Sigmoid colon (tissue), 7 donors: Measurements from ENCODE around the gene AUTS2. TPM values are rescaled to one million over a fixed set of nuclear protein-coding genes. Genes with fewer than 3 reads are reported as not detected.
A peak's percentile ranks its signal among the peaks of the same experiment; 100 is the strongest.

ENCODE experiments used
- DNase-seq: peaks from one replicate; pipeline ENCODE4 v3.0.0-alpha.2; 2019
- H3K27ac ChIP-seq, 4 donors: fragments of 200-600 bp; sonication (generic); one replicate each; pipeline ENCODE4 v1.5.1; 2016 to 2019; ENCODE audit warnings: mild to moderate bottlenecking in 1 of 4
- H3K27me3 ChIP-seq, 3 donors: fragments of 200-600 bp; sonication (generic); one replicate each; pipeline ENCODE4 v1.5.1; 2019; ENCODE audit warnings: mild to moderate bottlenecking in 1 of 3
- H3K36me3 ChIP-seq, 4 donors: fragments of 200-600 bp; sonication (generic); one replicate each; pipeline ENCODE4 v1.5.1; 2016 to 2019
- H3K4me1 ChIP-seq, 4 donors: fragments of 200-600 bp; sonication (generic); one replicate each; pipeline ENCODE4 v1.5.1; 2017 to 2019
- H3K4me3 ChIP-seq, 4 donors: fragments of 200-600 bp; sonication (generic); one replicate each; pipeline ENCODE4 v1.5.1; 2017 to 2019; ENCODE audit warnings: mild to moderate bottlenecking in 2 of 4, moderate library complexity in 1 of 4
- H3K9me3 ChIP-seq, 4 donors: fragments of 200-600 bp in 3 of 4; sonication (generic) in 3 of 4; one replicate each; pipeline versions ENCODE4 v1.5.1 to v1.6.1; 2013 to 2019
- EP300 ChIP-seq, 4 donors: sonication (generic); formaldehyde crosslinking; IDR thresholded peaks; one replicate each; pipeline ENCODE4 v1.6.1; 2017; ENCODE audit warnings: antibody characterized with exemption in 4 of 4
- POLR2A ChIP-seq, 2 donors: fragments of 450-650 bp; IDR thresholded peaks; one replicate each; pipeline ENCODE4 v1.6.1; 2016; ENCODE audit warnings: antibody characterized with exemption in 2 of 2, mild to moderate bottlenecking in 2 of 2, moderate library complexity in 2 of 2
- POLR2AphosphoS5 ChIP-seq, 4 donors: sonication (generic); formaldehyde crosslinking; IDR thresholded peaks; one replicate each; pipeline ENCODE4 v1.6.1; 2017; ENCODE audit warnings: antibody characterized with exemption in 4 of 4
- WGBS, 2 donors: extraction: QIAGEN DNeasy Blood & Tissue Kit; methylation state at CpG; one replicate each; pipeline ENCODE4 v1.1.7; 2013; 5-methylcytosine and 5-hydroxymethylcytosine counted together
- intact Hi-C: fragments of 100-400 bp; cut with DNase I; formaldehyde crosslinking; loops from one replicate; pipeline ENCODE4 v1.15.1; 2023
- polyA plus RNA-seq, 3 donors: library from polyadenylated mRNA; stranded (reverse); fragments of 200-250 nt; gene quantifications; one replicate each; pipeline ENCODE4 v1.2.3, GENCODE V29; 2013
- total RNA-seq, 4 donors: library from RNA; depleted of rRNA; stranded (reverse); fragments of >200 nt; gene quantifications; one replicate each; pipeline ENCODE4 v1.1.0, GENCODE V29; 2016
- TF ChIP-seq, protein P1 (sequence below), 4 experiments: fragments of 450-650 bp in 3 of 4; fragments of 200-600 bp in 1 of 4; IDR thresholded peaks; one replicate each; pipeline ENCODE4 v1.5.1; 2016 to 2019; ENCODE audit warnings: antibody characterized with exemption in 4 of 4, mild to moderate bottlenecking in 3 of 4, moderate library complexity in 2 of 4
- donor health status: healthy with polysubstance abuse.
- donor health status: Bipolar disorder and iron deficiency.
- donor health status: healthy.

Gene AUTS2
- total and polyA plus RNA-seq, 7 donors: 3.6 to 55.7 (median 25.5) TPM

DNA sequence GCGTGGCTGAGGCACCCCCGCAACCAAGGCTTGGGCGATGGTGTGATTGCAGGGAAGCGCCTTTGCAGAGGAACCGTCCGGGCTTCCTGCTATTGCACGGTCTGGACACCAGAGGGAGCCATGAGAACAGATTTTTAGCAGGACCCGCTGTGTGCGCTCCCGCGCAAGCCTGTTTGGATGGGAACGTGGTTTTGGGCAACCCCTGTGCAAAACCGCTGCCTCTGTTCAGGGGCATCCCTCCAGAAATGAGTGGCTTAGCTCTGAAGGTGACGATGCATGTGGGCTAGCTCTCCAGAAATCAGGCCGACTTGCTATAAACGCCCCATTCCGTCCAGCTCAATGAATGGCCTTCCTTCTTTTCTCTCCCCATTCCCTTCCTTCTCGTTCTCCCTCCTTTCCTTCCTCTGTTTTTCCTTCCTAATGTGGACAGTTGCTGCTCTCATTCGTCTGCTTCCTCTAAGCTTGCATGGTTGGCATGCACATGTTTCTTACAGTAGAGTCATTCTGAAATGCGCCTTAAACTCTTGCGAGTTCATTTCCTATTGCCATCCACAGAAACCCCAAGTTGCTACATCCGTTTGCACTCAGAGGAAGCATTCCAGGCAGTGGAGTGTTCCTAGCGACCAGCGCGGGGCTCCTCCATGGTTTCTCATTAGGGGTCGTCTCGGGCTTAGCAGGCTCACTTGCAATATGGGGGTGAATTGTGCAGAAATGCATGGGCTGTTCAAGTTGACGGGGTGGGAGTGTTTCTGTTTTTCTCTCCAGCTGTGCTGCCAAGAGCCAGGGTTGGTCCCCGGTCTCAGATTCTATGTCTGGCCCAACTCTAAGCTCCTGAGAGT lies 1231.2 kb downstream of the AUTS2 start:
- Histone ChIP-seq H3K4me1 (peaks cover 0 to 8% (median 7%) of the 10 kb centered on the region in 4 donors), H3K27ac (no peak overlapping the region), H3K27me3 (peaks cover 0 to 12% (median 7%) of the 10 kb centered on the region in 3 donors), H3K9me3 (no peaks in the 10 kb centered on the region), H3K4me3 (peak overlapping the region in 2 of 4 donors; percentile 20 to 22), H3K36me3 (no peaks in the 10 kb centered on the region)
- intact Hi-C loops: loop anchor here (1.0 to 2.0 kb wide), 2 partner anchors 903 to 907 kb away; no protein-coding TSS in a partner anchor
- TF ChIP-seq POLR2AphosphoS5 (IDR thresholded peaks at IDR 0.05) (no peak), POLR2A (IDR thresholded peaks at IDR 0.05) (no peak), EP300 (IDR thresholded peaks at IDR 0.05) (no peak)
- TF ChIP-seq, protein P1, sequence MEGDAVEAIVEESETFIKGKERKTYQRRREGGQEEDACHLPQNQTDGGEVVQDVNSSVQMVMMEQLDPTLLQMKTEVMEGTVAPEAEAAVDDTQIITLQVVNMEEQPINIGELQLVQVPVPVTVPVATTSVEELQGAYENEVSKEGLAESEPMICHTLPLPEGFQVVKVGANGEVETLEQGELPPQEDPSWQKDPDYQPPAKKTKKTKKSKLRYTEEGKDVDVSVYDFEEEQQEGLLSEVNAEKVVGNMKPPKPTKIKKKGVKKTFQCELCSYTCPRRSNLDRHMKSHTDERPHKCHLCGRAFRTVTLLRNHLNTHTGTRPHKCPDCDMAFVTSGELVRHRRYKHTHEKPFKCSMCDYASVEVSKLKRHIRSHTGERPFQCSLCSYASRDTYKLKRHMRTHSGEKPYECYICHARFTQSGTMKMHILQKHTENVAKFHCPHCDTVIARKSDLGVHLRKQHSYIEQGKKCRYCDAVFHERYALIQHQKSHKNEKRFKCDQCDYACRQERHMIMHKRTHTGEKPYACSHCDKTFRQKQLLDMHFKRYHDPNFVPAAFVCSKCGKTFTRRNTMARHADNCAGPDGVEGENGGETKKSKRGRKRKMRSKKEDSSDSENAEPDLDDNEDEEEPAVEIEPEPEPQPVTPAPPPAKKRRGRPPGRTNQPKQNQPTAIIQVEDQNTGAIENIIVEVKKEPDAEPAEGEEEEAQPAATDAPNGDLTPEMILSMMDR (IDR thresholded peaks at IDR 0.05): peak; percentile 49 to 90 (median 76)
- peak; percentile 73 for DNase-seq
- WGBS, 2 donors: 6 to 13% methylated on average over 29 of the region's 29 CpGs

DNA sequence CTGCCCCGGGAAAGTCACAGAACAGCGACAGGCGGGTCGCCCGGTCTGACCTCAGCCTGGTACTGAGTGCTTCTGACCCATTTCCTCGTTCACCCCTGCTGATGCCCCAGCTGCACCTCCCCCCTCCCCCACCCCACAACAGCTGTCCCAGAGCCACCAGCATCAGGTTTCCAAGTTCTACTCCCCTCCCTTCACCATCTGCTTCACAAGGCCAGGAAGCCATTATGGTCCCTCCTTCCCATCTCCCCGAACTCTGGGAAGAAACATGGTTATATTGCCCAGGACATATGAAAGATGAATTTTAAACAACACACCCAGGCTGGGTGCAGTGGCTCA lies 1231.8 kb downstream of the AUTS2 start:
- 41 to 51% methylated on average over 7 of the region's 7 CpGs for WGBS, 2 donors
- H3K9me3 ChIP-seq: no peaks in the 10 kb centered on the region
- peaks cover 0 to 12% (median 7%) of the 10 kb centered on the region in 3 donors for H3K27me3 ChIP-seq
- H3K4me1 ChIP-seq: peaks cover 0 to 8% (median 7%) of the 10 kb centered on the region in 4 donors
- no peaks in the 10 kb centered on the region for H3K36me3 ChIP-seq
- no peak overlapping the region for H3K4me3 ChIP-seq
- TF ChIP-seq EP300 (IDR thresholded peaks at IDR 0.05): no peak
- TF ChIP-seq, protein P1 (IDR thresholded peaks at IDR 0.05): no peak
- no peak for TF ChIP-seq POLR2AphosphoS5 (IDR thresholded peaks at IDR 0.05)
- no peak for TF ChIP-seq POLR2A (IDR thresholded peaks at IDR 0.05)
- H3K27ac ChIP-seq: no peak overlapping the region
- intact Hi-C loops: no loop called here
- DNase-seq: no peak

DNA sequence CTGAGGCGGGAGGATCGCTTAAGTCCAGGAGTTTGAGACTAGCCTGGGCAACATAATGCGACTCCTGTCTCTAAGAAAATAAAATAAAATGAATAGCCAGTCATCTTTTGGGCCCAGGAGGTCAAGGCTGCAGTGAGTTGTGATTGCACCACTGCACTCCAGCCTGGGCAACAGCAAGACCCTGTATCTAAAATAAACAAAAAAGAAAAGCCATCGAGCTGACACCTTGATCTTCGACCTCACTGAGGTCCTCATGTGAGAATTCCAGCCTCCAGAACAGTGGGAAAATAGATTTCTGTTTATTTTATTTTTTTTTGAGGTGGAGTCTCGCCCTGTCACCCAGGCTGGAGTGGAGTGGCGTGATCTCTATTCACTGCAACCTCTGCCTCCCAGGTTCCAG lies 1232.2 kb downstream of the AUTS2 start:
- Histone ChIP-seq H3K36me3 (no peaks in the 10 kb centered on the region), H3K9me3 (no peaks in the 10 kb centered on the region), H3K27me3 (peaks cover 0 to 12% (median 7%) of the 10 kb centered on the region in 3 donors), H3K4me3 (no peak overlapping the region), H3K27ac (no peak overlapping the region), H3K4me1 (peaks cover 0 to 8% (median 7%) of the 10 kb centered on the region in 4 donors)
- WGBS, 2 donors: 49 to 74% methylated on average over 7 of the region's 7 CpGs
- no peak for DNase-seq
- intact Hi-C loops: no loop called here
- no peak for TF ChIP-seq POLR2A (IDR thresholded peaks at IDR 0.05)

DNA sequence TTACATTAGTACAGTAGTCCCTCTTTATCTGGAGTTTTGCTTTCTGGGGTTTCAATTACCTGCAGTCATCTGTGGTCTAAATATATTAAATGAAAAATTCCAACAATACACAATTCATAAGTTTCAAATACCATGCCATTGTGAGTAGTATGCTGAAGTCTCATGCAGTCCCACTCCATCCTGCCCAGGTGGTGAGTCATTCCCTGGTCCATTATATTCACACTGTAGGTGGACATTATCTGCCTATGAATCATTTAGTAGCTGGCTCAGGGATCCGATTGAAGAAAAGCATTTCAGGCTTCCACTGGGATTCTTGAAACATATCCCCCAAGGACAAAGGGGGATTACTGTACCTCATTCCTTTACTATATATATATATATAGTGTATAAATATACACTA lies 1235.5 kb downstream of the AUTS2 start:
- Histone ChIP-seq H3K27me3 (peaks cover 0 to 9% (median 4%) of the 10 kb centered on the region in 3 donors), H3K4me1 (peaks cover 0 to 8% (median 7%) of the 10 kb centered on the region in 4 donors), H3K36me3 (no peaks in the 10 kb centered on the region), H3K9me3 (no peaks in the 10 kb centered on the region), H3K27ac (no peak overlapping the region), H3K4me3 (no peak overlapping the region)
- TF ChIP-seq POLR2AphosphoS5 (IDR thresholded peaks at IDR 0.05): no peak
- DNase-seq: no peak
- 73 to 84% methylated on average over 1 of the region's 1 CpG for WGBS, 2 donors
- intact Hi-C loops: no loop called here

DNA sequence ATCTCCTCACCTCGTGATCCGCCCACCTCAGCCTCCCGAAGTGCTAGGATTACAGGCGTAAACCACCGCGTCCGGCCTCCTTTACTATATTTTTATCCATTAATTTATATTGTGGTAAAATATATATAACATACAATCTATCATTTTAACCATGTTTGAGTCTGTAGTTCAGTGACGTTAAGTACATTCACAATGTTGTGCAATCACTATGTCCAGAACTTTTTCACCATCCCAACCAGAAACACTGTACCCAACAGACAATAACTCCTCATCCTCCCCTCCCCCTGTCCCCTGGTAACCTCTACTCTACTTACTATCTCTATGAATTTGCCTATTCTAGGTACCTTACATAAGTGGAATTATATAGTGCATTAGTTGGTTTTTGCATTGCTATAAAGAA lies 1236.1 kb downstream of the AUTS2 start:
- no peak overlapping the region for H3K27ac ChIP-seq
- TF ChIP-seq POLR2AphosphoS5 (IDR thresholded peaks at IDR 0.05) (no peak), POLR2A (IDR thresholded peaks at IDR 0.05) (no peak)
- TF ChIP-seq, protein P1 (IDR thresholded peaks at IDR 0.05): no peak
- H3K4me3 ChIP-seq: no peak overlapping the region
- intact Hi-C loops: no loop called here
- peaks cover 0 to 6% (median 5%) of the 10 kb centered on the region in 4 donors for H3K4me1 ChIP-seq
- WGBS, 2 donors: 88 to 94% methylated on average over 8 of the region's 8 CpGs
- H3K36me3 ChIP-seq: no peaks in the 10 kb centered on the region
- peaks cover 0 to 9% (median 0%) of the 10 kb centered on the region in 3 donors for H3K27me3 ChIP-seq
- DNase-seq: no peak
- no peaks in the 10 kb centered on the region for H3K9me3 ChIP-seq
